GM12891 (cell line): Measurements from ENCODE around the gene GDAP2. TPM values are rescaled to one million over a fixed set of nuclear protein-coding genes. Genes with fewer than 3 reads are reported as not detected.

Experiments used
- DNase-seq: peaks from one replicate; pipeline ENCODE4 v3.0.0; 2011; ENCODE audit warnings: low spot score; ENCODE audit not compliant: insufficient read length
- FAIRE-seq: peaks from 2 replicates; lab custom pipeline; 2011; peaks lifted over from hg19 to GRCh38; lab: Jason Lieb, UNC
- PAX5 ChIP-seq: IDR thresholded peaks from 2 replicates; pipeline ENCODE4 v1.6.1; 2011; ENCODE audit warnings: low read length, moderate library complexity, mild to moderate bottlenecking; ENCODE audit not compliant: insufficient read depth, severe bottlenecking
- POLR2A ChIP-seq: IDR thresholded peaks from 2 replicates; pipeline ENCODE4 v1.6.1; 2011; ENCODE audit warnings: low read depth, low read length, control low read depth
- POLR2AphosphoS5 ChIP-seq: IDR thresholded peaks from 2 replicates; pipeline ENCODE4 v1.6.1; 2011; ENCODE audit warnings: low read depth, low read length, control low read depth
- POU2F2 ChIP-seq: IDR thresholded peaks from 2 replicates; pipeline ENCODE4 v1.6.1; 2011; ENCODE audit warnings: low read depth, mild to moderate bottlenecking, control low read depth, low read length, moderate library complexity
- SPI1 ChIP-seq: IDR thresholded peaks from 2 replicates; pipeline ENCODE4 v1.6.1; 2011; ENCODE audit warnings: low read depth, low read length, control low read depth
- TAF1 ChIP-seq: IDR thresholded peaks from 2 replicates; pipeline ENCODE4 v1.6.1; 2011; ENCODE audit warnings: low read depth, low read length, control low read depth
- polyA plus RNA-seq: library from polyadenylated mRNA; unstranded; fragments of >200 nt; gene quantifications from one replicate; pipeline ENCODE4 v1.2.1, GENCODE V29; 2012; ENCODE audit warnings: low read depth, missing spikeins, inconsistent platforms; ENCODE audit not compliant: missing spikeins

Gene GDAP2
- polyA plus RNA-seq = 3.5 TPM

GRCh38 chr1:117929343-117930172 is at the start of gene GDAP2, which contains the start of gene WDR3:
GDAP2 (minus strand) TSS chr1:117929621; CDS start chr1:117920357, 9,264 bp downstream.
WDR3 (plus strand) TSS chr1:117929739; CDS start chr1:117933320, 3,581 bp downstream.
- TF ChIP-seq POLR2A (peak; percentile 71; the same call in 1 of the 2 replicates), POU2F2 (no peak; the same call in 1 of the 2 replicates), PAX5 (no peak), TAF1 (peak; percentile 75; the same call in 1 of the 2 replicates), SPI1 (peak; percentile 46; the same call in 1 of the 2 replicates), POLR2AphosphoS5 (peak; percentile 58; the same call in 1 of the 2 replicates)
- DNase-seq (peak; percentile 66), FAIRE-seq (peak; percentile 91)

- FAIRE-seq (no peak), DNase-seq (no peak)
- no peak for TF ChIP-seq POLR2A
- TF ChIP-seq SPI1 = no peak
- no peak for TF ChIP-seq TAF1
- no peak for TF ChIP-seq PAX5
- TF ChIP-seq POU2F2 = no peak
- TF ChIP-seq POLR2AphosphoS5 = no peak
These were observed 47.0 kb upstream of the GDAP2 start for GRCh38 chr1:117976381-117976780.

- TF ChIP-seq POLR2A (no peak), POLR2AphosphoS5 (no peak), POU2F2 (no peak), TAF1 (no peak), PAX5 (no peak), SPI1 (no peak)
- FAIRE-seq = no peak
- no peak for DNase-seq
These were observed 42.4 kb upstream of the GDAP2 start for GRCh38 chr1:117971777-117972176.

- FAIRE-seq (no peak), DNase-seq (no peak)
- TF ChIP-seq PAX5 (no peak), POLR2A (no peak), SPI1 (no peak), TAF1 (no peak)
These were observed 40.8 kb upstream of the GDAP2 start for GRCh38 chr1:117970252-117970651.

DNA sequence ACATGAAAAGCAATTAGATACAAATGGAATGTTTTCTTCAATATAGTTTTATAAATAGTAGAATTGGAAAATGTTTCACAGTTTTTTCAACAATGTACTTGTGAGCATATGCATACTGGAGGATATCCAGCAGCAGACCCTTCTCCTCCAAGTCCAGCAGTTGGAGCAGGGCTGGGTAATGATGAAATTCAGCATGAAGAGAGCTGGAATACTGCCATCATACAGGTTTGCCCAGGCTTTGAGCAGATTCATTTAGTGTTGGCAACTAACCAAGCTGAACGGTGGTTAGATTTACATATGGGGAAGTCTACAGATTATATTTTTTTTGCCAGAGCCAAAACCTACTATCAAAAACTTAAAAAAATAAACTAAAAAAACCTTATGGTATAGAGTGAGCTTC is 38.5 kb upstream of the GDAP2 start:
- no peak for DNase-seq
- no peak for TF ChIP-seq PAX5
- no peak for FAIRE-seq

DNA sequence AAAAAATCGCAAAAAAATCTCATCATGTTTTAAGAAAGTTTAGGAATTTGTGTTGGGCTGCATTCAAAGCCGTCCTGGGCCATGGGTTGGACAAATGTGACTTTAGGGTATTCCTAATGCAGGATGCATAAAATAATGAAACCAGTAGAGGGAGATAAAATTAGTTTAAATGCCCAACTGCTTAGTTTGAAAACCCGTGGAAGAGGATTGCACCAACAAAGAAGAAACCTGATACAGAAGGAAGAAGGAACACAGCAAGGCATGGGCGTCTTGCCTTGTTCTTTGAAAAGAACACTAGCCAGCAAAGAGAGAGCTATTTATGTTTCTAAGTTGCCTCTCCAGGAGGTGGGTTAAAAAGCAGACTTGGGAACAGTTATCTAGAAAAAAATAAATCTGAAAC is 38.1 kb upstream of the GDAP2 start:
- no peak for DNase-seq

DNA sequence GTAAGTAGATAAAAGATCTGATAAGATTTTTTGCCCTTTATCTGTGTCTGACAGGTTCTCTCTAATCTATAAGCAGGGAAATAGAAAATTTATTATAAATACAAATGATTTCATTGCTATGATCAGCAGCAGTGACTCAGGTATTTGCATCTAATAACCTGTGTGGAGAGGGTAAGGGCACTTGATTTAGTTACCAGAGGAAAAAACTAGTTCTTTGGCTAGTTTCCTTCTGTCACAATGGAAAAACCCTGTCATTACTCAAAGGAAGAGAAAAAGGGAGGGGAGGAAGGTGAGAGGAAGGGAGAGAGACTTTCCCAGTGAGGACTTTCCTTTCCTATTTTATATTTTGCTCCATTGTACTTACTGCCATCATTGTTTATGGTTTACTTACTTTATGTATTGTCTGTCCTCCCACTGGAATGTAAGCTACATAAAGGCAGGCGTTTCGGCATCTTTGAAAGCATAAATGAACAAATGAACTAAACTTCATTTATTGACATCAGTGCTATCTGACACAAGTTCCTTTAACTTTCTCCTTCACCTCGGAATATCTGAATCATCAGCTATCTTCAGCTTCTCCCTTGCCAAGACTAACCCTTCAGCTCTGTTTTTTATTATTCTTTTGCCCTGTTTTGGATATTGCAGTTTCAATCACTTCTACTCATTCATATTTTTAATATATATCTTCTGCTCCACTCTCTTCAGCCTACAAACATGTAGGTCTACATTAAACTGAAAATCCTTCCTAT is 35.0 kb upstream of the GDAP2 start:
- FAIRE-seq (no peak), DNase-seq (no peak)
- no peak for TF ChIP-seq POU2F2
- TF ChIP-seq POLR2A = no peak
- no peak for TF ChIP-seq SPI1
- TF ChIP-seq PAX5 = no peak
- no peak for TF ChIP-seq POLR2AphosphoS5
- TF ChIP-seq TAF1 = no peak

More for the DNA sequence above, 38.1 kb upstream of the GDAP2 start:
- FAIRE-seq = no peak
- TF ChIP-seq PAX5 = no peak
- TF ChIP-seq POLR2A = no peak
- TF ChIP-seq POLR2AphosphoS5 = no peak
- no peak for TF ChIP-seq SPI1
- TF ChIP-seq POU2F2 = no peak
- TF ChIP-seq TAF1 = no peak

DNA sequence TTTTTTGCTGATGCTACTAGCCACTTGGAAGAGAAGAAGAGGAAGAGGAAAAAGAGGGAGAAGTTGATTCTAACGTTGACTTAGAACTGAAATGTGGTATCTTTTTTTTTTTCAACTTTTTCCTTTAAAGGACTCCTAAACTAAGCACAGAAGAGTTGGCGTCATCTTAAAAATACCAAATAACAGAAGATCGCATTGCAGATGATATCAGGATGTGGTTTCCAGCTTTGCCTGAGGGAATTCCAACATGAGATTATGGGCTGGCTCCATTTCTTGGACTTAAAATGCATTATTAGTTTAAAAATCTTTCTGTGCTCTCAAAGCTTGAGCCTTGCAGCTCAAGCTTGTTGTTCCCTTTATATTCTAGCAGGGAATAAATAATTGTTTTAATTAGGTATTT is 29.9 kb upstream of the GDAP2 start:
- TF ChIP-seq POLR2AphosphoS5 = no peak
- TF ChIP-seq POU2F2 = no peak
- TF ChIP-seq SPI1 = no peak
- no peak for TF ChIP-seq POLR2A
- no peak for TF ChIP-seq PAX5
- TF ChIP-seq TAF1 = no peak
- FAIRE-seq = no peak

DNA sequence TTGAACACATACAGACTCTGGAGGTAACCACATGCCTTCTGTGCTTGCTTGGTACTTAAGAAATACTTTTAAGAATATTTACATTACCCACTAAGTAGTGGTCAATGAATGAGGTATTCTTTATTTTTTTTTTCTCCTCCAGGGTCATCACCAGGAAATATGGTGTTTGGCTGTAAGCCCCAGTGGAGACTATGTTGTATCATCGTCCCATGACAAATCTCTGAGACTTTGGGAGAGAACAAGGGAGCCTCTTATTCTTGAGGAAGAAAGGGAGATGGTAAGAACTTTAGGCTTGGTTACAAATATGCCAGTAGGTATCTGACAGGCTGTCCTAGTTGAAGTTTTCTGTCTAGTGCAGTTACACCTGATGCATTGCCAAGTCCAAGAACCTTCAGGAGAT is 23.0 kb upstream of the GDAP2 start:
- FAIRE-seq (no peak), DNase-seq (no peak)
- TF ChIP-seq POU2F2 (no peak), PAX5 (no peak), SPI1 (no peak), POLR2A (no peak), POLR2AphosphoS5 (no peak), TAF1 (no peak)

More for the DNA sequence above, 29.9 kb upstream of the GDAP2 start:
- no peak for DNase-seq

- TF ChIP-seq POLR2A (no peak), SPI1 (no peak), POLR2AphosphoS5 (no peak), POU2F2 (no peak), PAX5 (no peak), TAF1 (no peak)
- FAIRE-seq = no peak
- no peak for DNase-seq
These were observed 12.9 kb upstream of the GDAP2 start for GRCh38 chr1:117942293-117942692.
